Left renal pelvis (tissue), 4 donors: ENCODE results near the gene PLEKHA6. TPM values are rescaled to one million over a fixed set of nuclear protein-coding genes. Genes with fewer than 3 reads are reported as not detected.

ENCODE experiments used
- DNase-seq, 4 donors: peaks; one replicate each; pipeline ENCODE4 v3.0.0-alpha.2; 2013; ENCODE audit warnings: low read depth in 4 of 4, low spot score in 3 of 4
- polyA plus RNA-seq, 4 donors: library from polyadenylated mRNA; unstranded; fragments of 120-200 nt; gene quantifications; one replicate each; pipeline ENCODE4 v1.2.1, GENCODE V29; 2013; ENCODE audit not compliant: insufficient read length in 4 of 4

Gene PLEKHA6
- polyA plus RNA-seq, 4 donors: 46.1 to 55.8 (median 46.5) TPM

DNA sequence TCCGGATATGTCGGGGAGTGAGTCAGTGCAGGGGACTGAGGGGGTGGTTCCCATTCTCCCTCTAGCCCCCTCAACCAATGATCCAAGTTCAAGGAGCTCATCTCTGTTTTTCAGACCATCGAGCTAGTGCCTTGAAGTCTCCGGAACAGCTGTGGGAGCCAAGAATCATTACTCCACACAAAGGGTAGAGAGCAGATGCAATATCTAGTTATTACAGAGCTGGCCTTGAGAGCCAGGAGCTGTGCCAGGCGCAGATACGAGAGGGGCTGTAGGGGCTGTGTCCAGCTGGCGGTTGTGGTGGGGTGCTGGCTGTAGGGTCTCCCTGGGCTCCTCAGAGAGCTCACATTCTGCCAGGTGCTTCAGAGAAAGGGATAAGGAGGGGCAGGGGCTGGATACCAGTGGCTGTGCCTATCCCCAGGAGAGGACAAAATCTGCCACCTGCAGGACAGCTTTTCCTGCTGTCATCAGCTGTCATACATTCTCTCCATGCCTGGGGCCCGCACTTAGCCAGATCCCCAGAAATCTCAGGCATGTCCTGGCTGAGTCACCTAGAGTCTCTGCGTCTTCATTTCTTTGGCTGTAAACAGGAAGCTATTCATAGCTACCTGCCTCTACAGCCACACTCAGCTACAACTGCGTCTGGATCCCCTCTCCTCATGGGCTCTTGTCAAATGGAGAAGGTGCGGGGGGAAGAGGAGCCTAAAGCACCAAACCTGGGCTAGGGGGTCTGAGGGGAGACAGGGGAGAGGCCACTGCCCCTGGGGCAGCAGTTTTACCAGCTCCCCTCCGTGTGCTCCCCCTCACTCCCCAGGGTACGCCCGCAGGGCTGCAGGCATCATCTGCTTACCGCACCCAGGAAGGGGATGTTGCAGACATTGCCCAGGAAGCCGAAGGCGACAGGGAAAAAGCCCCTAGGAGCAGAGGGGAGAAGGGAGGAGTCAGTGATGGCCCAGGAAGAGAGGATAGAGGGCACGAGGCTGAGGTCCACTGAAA, 161.1 kb downstream of the PLEKHA6 start:
- DNase-seq: no peak

DNA sequence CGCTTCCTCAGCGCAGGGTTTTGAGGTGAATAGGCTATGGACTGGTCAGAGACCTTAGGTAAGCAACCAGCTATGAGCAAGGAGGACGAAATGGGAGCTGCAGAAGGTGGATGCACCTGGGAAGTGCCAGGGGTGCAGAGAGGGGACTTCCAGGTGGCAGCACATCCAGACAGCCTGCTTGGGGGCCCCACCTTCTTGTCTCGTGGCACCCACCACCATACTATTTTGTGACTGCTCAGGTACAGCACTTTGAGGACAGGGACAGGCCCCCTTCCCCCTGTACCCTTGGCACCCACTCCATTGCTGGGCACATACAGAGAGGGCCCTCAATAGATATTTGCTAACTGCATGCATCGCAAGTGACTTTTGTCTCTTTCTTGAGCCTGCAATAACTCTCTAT, 162.7 kb downstream of the PLEKHA6 start:
- no peak for DNase-seq

DNA sequence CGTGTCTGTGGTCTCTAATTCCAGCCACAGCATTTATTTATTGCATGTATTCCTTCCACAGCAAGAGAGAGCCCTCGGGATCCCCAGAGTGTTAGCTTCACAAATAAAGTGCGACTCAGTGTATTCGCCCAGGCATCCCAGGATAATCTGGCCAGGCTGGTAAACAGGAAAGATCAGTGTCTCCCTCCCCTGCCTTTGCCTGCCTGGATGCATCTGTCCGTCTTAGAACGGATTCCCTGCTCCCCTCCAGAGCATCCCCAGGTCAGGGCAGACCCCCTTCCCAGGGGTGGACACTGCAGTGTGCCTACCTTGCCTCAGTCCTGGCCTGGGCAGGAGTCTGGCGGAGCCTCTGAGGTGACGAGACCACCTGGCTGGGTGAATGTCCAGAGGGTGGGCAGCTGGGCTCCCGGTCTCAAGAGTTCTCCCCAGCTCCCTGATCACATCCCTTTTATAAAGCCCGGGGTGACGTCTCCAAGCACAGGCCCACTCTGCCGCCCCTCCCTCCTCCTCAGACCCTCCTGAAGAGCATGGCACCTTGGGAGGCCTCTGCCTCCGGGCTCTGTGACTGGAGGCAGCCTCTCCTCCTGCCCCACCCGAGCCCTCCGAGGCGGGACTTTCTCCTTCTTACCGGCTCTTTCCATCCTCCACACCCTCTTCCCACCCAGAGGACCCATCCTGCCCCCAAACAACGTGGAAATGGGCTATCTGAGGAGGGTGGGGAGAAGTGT, 163.5 kb downstream of the PLEKHA6 start, which contains the start of gene KISS1:
Gene KISS1, minus strand, starts transcription at position 424 of the 728 bp plus-strand sequence. CDS start 3,615 bp downstream, outside the sequence.
- no peak for DNase-seq

DNA sequence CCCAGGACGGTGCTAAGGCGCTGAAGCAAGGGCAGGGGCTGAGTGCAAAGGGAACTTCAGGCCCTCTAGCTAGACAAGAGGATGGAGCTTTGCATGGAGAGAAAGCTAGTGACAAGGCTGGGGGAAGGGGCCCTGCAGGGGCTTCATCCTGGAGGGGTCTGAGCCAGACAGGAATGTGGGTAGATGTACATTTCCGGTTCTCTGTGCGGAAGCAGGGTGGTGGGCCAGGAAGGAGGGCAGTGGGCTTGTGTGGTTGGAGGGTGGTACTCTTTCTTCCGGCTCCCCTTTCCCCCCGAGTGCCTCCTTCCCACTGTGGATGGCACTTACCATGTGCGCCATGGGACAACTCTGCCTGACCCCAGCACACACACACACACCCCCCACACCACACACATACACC, 165.0 kb downstream of the PLEKHA6 start:
- no peak for DNase-seq

DNA sequence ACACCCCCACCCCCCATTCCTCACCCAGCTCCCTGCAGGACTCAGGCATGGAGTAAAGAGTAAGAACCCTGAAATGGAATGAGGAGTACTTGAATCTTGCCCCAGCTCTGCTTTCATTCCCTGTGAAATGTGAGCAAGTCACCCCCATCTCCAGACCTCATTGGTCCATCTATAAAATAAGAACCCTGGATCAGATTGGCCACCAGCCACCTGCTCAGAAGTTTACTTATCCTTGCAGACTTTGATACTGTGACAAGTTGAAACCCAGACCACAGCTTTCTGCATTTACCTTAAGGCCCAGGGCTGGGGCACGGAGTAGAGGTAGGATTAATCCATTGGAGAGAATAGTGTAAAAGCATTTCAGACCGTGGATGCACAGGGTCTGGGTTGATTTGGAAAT, 165.6 kb downstream of the PLEKHA6 start:
- DNase-seq: no peak

DNA sequence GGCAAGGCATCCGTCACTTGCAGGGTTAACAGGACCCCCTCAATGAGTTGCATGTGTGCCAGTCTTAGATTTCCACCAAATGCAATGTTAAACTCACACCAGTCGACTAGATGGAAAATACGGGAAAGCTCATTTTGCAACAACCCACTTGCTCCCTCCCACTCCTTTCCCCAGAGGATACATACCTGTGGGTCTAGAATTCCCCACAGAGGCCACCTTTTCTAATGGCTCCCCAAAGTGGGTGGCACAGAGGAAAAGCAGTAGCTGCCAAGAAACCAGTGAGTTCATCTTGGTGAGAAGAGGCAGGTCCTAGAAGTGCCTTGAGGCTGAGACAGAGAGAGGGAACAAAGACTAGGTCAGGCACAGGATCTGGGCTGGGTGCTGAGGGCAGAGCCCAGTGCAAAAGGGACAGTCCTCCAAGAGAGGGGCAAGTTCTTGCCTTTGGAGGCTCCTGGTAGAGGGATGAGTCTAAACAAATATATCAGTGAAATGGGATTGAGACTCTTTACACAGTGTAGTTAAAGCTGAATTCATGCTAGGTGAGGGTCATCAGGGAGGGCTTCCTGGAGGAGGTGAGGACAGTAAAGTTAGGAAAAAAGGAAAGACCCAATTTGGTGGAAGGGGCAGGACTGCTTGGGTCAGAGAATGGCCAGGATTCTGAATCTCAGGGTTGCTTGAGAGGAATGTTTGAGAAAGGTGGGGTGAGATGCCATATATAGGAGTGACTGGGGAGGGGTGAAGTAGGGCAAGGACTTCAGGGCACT, 167.0 kb downstream of the PLEKHA6 start:
- no peak for DNase-seq

DNA sequence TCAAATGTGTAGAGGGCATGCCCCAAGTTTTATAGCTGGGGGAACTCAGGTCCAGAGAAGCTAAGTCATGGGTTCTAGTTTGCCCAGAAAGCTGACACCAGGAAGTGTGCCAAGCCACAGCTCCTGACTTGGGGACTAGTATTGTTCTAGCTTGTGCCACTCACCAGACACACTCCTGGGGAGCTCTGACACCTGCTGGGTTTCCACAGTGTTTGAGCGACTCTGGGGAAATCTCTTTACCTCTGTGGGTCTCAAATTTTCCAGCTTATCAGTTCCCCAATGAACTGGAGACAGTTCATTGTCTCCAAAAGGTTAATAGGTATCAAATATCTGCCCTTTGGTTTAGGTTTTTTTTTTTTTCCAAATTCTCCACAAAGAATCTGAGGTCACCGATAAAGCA, 167.7 kb downstream of the PLEKHA6 start:
- DNase-seq: no peak

DNA sequence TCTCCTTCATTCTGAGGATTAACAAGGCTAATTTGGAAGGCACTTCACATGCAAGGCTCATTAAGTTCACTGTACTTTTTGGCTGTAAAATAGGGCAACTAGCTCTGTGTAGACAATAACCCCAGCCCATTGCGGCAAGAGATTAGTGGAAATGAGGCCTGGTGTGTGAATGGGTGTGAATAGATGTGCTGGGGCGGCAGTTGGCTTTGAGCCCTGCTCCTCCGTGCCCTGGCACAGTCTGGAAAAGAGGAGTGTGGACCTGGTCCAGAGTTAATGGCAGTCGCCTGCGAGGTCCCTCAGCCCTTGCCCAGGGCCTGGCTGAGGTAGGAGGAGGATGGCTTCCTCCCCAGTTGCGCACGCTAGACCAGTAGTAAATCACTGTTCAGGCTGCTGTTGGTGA, 168.3 kb downstream of the PLEKHA6 start:
- DNase-seq: no peak

DNA sequence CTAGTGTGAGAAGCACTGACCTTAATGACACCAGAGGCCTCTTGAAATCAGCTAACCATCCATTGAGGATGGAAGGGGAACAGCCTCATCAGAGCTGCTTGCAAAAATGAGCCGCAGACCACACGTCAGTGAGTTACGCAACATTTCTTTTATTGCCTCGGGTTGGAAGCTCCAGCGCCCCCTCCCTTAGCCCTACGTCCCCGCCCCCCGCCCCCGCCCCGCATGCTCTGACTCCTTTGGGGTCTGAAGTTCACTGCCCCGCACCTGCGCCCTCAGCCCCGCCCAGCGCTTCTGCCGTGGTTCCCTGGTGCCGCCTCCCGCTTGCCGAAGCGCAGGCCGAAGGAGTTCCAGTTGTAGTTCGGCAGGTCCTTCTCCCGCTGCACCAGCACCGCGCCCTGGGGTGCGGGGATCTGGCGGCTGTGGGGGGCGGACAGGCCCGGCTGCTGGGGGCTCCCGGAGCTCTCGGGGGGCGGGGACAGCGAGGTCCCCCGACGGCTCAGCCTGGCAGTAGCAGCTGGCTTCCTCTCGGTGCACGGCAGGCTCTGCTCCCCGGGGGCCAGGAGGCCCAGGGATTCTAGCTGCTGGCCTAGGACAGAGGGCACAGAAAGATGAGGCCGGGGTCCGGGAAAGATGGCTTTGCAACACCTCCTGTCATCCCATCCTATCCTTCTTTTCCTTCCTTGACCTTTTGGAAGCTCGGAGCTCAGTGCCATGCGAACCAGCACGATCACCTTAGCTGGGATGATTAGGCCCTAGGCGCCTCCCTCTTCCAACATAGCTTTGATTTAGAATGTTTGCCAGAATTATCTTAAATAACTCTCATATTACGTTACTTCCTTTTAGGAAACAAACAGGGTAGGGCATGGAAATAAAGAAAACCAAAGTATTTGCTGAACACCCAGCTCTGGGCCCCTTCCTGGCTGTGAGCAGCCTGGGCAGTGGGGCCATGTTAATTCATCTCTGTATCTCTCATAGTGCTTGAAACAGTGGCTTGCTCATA, 169.2 kb downstream of the PLEKHA6 start:
- no peak for DNase-seq

DNA sequence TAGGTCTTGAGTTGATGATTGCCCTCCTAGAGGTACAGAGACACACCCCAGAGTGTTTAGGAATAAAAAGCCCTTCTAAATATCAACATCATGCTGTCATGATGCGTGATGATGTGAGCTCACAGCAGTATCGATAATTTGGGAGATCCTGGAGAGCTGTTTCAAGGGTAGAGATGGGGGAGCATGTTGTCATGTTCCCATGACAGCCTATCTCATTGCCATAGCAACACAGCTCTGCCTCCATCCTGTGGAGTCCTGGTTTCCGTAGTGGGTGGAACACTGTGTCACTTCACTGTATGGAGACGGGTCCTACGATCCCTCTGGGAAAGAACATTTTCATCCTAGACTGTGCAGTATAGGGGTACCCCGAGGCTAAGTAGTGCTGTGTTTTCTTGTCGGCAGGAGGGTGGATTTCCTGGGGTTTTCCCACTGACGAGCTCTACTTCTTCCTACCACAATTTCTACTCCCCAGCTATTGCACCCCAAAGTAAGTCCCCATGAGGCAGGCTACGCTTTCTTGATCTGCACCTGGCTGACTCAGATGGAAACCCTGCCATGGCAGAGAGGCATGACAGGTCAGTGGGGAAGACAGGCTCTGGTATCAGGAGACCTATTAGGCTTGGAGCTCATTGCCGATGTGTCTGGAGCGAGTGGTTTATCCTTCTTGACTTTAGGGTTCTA, 170.6 kb downstream of the PLEKHA6 start:
- no peak for DNase-seq

DNA sequence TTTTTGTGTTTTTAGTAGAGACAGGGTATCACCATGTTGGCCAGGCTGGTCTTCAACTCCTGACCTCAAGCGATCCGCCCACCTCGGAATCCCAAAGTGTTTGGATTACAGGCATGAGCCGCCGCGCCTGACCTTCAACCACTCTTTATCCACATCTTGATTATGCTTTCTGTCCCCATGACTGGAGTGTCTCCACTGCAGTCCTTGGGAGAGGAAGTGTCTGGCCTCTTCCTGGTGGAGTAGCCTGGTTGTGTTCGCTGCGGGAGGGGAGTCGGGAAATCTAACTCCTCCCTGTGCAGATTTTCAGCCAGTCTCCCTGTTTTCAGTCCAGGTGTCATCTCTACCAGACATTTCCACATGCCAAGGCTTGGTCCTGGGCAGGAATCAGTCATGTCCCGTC, 173.1 kb downstream of the PLEKHA6 start:
- DNase-seq: no peak

DNA sequence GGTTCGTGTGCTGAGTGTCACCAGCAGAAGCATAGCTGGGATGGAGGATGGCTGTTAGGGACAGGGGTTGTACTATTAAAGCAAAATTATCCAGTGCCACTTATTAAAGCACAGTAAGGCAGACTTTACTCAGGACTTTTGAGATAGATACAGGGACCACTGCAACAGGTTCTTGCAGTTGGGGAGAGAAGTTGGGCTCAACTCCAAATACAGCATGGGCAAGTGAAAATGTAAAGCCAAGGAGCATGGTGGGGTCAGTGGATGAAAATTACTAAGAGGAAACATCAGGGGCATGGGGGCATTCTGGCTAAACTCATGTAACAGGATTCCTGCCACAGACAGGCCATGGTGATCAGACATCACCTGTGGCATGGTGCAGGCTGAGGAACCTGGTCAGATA, 178.6 kb downstream of the PLEKHA6 start:
- no peak for DNase-seq

DNA sequence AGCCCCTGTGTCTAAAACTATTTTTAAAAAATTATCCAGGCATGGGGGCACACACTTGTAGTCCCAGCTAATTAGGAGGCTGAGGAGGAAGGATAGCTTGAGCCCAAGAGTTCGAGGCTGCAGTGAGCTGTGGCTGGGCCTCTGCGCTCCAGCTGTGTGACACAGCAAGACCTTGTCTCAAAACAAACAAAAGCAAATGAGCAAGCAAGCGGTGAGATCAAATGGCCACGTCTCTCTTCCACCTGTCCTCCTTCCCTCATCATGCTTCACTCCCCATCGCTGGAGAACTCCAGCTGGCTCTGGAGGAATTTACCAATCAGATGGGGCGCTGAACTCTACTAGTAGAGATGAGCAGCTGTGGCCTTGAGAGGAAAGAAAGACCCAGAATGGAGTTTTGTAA, 179.6 kb downstream of the PLEKHA6 start:
- no peak for DNase-seq

DNA sequence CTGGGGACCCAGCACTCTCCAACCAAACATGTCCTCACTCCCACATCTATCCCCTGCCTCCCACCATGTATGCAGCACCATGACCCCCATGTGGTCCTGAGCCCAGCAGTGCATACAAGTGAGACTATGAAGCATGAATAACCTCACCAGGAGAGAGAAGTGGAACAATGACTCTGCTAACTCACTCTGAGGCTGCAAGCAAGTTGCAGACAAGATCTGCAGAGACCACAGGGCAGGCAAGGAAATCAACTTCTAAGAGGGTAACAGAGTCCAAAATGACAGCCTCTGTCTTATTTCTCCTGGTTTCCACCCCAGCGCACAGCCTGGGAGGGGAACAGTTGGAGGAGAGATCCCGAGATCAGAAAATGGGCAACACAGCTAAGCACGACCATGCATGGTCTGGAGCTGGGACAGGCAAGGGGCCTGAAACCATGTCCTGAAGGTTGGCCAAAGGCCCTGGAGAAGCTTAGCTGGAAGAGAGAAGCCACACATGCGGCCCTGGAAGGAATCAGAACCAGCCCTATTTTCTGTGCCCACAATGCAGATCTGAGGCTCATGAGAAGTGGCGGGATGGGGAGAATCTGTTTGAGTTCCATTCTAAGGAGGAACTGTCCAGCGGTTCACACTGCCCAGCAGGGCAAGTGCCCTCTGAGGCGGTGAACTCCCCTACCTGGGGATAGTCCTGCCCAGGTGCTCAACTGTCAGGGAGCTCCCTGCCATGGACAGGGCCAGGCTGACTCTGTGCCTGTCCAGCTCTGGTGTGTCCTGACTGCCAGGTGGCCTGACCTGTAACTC, 181.0 kb downstream of the PLEKHA6 start:
- no peak for DNase-seq

DNA sequence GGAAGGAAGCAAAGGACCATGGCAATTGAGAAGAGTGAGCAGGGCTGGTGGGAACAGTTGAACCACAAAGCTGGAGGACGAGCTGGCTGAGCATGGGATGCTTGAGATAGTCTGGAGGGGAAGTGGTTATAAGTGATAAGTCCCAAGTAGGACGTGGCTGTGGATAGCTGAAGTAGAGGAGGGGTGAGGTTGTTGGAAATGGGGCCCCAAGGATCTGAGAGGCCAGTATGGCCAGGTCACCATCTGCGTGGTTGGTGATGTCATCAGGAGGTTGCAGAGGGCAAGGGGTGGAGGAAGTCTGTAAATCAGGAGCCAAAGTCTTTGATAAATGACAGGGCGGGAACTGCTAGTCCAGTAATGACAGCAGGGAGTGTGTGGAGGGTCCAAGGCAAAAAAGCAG, 182.6 kb downstream of the PLEKHA6 start:
- DNase-seq: no peak

DNA sequence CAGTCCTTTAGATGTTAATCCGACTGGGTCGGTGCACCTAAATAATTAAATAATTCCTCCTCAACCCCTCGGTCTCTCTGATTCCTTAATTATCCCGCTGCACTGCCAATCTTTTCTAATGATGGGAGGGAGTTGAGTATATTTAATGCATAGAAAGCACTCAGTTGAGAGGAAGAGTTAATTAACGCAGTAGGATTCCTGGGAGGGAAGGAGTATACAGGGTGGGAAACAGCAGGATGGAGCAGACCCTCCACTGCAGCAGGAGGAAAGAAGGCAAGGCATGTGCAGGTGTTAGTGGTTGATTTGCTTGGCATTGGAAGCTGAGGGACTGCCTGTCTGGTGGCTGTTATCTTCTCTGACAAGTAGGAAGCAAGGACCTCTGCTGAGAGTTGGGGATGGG, 183.7 kb downstream of the PLEKHA6 start:
- no peak for DNase-seq

DNA sequence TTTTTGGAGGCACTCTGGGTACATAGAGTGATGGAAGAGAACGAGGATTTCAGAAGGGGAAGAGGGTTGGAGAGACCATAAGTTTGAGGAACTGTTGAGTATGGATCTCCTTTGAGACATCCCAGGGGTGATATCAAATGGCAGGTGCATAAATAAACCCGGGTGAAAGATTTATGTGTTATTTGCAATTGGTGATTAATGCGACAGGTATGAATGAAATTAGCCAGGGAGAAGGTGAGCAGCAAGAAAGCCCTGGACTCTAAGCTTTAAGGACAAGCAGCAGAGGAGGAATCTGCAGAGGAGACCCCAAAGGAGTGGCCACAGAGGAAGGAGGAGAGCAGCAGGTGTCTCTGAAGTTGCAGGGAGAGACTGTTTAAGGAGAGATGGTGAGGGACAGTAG, 184.8 kb downstream of the PLEKHA6 start:
- DNase-seq: no peak

DNA sequence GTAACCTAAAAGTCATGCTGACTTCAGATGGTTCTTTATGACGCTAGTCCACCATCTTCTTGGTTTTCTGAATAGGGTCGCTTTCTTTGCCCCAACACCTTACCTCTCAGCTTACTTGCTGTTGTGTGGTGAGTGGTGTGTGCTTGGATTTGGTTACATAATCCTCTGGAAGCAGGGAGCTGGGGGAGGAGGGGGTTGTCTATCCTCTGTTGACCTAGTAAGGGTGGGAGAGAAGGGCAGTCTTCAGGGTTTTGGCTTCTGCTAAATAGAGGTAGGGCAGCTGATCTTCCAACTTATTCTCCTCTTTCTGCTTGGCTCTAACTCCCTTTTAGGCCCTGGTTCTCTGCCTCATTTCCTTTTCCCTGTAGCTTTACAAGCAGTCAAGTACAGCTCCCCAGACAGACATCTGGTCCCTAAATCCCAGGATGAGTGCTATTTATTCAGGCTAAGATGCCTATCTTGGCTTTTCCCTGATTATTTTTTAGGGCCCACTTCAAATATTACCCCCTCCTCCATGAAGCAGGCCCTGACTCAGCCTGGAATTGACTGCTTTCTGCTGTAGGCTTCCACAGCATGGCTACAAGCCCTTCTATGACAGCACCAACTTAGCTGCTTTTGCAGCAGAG, 187.2 kb downstream of the PLEKHA6 start:
- no peak for DNase-seq
